HL-60/S4 treated with retinoic acid at 250 ng/mL for 4 days and 3 days (cell line): ENCODE measurements around the gene RPL31.

Experiments
- in situ Hi-C: fragments of 300-500 bp; cut with MboI; formaldehyde crosslinking; loops from 2 replicates; pipeline ENCODE4 v1.7.0; 2022; ENCODE audit warnings: low sequenced_read_pairs

RPL31 gene

DNA sequence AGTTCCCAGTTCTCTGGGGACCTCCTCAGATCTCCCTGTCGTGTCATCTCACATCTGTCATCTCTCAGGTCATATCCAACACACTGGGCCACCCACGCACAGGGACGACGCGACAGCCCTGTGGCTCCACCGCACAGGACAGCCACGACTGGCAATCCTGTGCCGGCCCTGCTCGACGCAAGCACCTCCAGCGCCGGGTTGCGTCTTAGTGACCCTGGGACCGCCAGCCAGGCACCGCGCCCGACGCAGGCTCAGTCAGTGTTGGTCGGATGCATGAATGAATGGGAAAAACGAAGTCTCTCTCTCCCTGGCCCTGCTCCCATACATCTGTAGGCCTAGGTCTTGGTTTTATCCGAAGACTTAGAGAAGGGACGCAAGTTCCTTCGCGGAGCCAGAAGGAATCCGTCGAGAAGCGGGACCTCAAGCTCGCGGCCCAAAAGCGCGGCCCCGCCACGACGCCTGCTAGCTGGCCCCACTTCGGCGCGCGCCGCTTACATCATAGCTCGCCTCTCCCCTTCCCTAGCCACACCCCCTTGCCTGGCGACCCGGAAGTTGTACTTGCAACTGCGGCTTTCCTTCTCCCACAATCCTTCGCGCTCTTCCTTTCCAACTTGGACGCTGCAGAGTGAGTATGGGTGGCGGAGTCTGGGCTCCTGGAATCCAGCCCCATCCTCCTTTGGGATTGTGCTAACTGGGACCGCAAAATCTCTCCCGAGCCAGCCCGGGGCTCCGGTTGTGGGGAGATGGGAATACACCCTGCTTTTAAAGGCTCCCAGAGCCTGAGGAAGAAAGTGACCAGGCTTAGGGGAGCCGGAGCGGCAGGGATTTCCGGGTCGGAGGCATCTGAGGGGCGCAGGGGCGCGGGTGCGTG lies at the start of gene RPL31:
Gene RPL31, plus strand, starts transcription at position 599 of the 871 bp plus-strand sequence. CDS start 413 bp downstream, outside the sequence.
- in situ Hi-C loops = no loop called here

DNA sequence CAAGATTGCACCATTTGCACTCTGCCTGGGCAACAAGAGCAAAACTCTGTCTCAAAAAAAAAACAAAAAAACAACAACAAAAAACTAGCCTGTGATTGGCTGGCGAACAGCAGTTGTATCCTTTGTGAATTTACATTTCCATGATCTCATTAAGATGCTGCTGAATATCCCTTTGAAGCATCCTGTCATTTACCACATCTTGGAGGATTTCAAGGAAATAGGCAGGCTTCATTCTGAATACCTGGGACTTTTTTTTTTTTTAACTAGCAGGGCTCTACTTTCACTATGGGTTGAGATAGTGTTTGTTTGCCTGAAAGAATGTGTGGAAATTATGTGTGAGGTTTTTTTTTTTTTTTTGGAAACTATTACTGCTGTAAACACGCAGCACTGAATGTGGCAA lies 49.6 kb upstream of the RPL31 start:
- in situ Hi-C loops = no loop called here

DNA sequence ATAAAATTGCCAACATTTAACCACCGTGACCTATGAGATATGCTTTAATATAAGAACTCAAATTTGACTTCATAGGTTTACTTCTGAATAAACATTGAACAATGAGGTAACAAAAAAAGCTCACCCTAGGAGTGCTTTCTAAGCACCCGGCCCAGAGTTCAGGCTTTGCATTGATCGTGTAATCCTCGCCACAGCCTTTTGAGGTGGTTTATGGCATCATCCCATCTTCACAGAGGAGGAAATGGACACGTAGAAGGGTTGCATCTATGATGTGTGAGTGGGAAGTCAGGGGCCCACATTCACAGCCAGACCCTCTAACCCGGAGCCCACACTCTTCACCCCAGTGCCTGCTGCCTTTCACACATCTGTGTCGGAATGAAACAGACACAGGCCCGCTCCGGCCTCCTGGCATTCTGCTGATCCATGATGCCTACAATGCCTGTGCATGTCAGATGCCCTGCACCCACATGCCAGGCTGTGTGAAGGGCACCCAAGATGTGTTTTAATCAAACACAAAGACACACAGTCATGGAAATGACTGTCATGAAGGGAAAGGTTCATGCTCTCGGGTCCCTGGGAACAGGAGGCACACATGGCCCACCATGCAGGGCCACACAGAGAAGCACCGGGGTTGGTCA lies 48.6 kb upstream of the RPL31 start:
- in situ Hi-C loops = no loop called here

DNA sequence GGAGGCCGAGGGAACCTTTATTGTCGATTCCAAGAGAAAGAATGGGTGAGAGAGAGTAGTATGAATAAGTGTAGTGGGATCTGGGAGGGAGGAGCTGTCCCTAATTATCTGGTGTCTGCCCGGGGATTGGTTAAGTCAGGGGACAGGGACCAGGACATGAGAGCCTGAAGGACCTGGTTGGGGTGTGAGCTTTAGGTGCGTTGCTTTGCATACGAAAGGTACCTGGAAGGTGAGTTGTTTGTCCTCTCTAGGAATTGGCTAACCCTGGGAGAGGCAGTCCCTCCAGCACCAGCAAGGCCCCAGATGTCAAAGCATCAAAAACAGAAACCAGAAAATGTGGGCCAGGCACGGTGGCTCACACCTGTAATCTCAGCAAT lies 48.1 kb upstream of the RPL31 start:
- in situ Hi-C loops = no loop called here

DNA sequence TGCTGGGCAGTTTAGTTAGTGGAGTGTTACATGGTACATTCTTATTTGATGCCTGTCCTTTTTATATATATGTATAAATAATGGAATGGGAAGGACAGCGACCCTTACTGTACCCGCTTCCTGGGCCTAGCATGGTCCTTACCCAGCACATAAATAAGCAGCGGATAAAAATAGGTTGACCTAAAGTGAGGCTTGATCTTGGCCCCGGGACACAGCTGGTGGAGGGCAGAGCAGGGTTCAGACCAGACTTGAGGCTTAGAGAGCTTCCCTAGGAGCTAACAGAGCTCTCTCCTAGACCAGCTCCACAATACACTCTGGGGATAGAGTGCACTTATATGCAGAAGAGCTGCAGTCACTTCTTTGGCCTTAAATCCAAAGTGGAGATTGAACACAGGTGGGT lies 46.9 kb upstream of the RPL31 start:
- in situ Hi-C loops = no loop called here

DNA sequence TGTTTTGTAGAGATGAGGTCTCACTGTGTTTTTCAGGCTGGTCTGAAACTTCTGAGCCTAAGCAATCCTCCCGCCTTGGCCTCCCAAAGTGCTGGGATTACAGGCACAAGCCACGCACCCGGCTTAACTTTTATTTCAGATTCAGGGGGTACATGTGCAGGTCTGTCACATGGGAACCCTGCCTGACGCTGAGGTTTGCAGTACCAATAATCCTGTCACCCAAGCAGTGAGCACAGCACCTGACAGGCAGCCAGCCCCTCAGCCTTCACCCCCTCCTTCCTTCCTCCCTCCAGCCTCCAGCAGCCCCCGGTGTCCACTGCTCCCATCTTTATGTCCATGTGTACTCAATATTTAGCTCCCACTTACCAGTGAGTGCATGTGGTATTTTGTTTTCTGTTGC lies 46.0 kb upstream of the RPL31 start:
- in situ Hi-C loops = no loop called here

DNA sequence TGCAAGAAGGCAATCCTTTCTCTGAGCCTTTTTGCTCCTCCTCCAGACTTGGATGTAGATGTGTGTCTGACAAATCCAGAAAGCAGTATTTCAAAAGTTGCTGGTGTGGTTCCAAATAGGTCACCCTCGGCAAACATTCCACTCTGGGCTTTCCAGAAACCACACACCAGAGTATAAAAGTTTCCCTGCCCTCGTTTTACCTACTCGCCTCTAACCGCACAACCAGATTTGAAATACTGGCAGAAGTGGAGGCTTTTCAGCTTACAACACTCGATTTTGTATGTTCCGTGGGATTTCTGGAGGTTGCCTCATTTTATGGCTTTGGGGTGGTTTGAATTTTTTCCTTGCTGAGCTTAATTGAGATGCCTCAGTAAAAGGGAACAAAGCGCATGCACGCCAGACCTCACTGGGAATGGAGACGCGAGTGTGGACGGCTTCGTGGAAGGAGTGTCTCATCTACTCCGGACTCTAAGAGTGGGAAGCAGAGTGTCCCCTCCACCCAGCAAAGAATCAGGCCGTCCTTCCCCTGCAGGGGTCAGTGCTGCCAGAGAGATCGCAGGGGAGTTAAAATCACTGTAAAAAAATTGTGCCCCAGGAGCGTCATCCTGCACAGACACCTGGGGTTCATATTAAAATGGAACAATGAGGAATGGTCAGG lies 44.0 kb upstream of the RPL31 start:
- in situ Hi-C loops = no loop called here

DNA sequence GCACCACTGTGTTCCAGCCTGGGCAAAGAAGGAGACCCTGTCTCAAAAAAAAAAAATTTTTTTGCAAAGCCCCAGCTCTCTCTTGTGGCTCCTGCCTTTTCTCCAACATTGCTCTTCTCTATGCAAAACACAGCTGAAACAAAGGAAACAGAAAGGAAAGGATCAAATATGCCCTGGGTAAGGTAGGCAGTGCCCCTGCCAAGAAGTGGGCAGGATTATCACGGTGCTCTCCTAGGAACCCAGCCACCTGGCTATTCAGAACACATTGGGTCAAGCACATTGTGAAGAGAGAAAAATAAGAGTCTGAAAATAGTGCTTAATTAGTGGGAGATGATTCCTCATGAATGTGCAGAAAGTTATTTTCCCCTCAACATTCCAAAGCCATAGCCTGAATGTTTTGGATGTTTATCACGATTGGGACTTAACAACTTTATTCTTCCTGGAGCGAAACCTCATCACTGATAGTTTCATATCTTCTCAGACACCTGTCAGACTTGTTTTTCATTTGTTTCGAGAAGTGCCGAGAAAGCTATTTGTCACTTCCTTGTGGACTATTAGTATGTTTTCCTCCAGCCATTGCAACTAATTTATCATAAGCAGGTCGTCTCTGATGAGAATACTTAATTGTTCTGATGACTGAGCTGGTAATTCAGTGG lies 42.7 kb upstream of the RPL31 start:
- in situ Hi-C loops = no loop called here

DNA sequence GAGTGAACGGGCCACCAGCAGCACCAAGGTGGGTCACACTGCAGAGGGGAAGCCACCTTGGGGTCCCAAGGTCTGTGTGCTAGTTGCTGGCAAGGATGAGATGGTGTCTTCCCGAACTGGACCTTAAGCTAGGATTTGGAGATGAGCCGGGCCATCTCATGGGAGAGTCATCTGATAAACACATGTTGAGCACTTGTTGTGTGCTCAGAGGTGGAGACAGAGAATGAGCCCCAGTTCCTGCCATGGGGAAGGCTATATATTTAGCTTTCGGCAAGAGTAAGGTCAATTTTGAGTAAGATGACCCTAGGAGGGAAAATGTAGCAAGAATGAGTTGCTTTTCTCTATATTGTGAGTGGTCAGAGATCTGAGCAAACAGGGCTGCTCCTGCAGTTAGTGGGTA lies 41.4 kb upstream of the RPL31 start:
- in situ Hi-C loops = no loop called here

DNA sequence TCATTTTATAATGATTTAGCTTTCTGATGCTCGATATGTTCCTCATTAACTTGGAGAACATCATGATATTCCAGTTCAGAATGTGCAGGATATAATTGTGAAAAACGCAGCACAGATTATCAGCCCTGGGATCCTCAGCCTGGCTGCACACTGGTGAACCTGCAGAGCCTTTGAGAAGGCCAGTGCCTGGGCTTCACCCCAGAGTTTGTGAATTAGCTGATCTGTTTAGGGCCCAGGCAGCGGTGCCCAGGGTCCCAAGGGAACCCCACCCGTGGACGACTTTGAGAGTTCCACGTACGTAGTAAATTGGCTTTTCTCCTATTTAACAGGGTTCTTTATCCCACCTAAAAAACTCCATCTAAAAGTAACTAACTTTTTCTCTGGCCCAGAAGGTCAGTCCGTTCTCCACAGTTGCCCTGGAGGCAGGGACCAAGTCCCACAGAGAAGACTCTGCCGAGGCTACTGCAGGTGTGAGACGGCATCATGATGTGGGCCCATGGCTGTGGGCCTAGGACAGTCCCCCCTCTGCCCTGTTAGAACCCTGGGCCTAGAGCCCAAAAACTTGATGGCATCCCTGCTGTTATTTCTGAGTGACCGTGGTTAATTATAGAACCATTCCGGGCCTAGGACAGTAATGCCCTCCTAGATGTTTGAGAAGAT lies 39.6 kb upstream of the RPL31 start:
- in situ Hi-C loops = no loop called here

DNA sequence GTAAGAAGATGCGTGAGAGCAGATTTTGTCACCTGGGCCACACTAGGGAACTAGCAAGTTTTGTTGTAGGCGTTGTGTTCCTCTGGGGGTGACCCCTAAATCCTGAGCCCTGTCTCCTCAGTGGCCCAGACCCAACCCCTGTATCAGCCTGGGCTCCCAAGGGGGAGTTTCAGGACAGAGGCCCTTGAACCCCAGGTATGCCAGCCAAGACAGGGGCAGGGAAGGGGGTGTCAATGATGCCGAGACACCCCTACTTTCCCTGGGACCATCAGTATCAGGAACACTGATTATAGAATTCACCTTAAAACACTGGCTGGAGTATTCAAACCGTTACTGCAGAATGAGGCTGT lies 39.1 kb upstream of the RPL31 start:
- in situ Hi-C loops = no loop called here

DNA sequence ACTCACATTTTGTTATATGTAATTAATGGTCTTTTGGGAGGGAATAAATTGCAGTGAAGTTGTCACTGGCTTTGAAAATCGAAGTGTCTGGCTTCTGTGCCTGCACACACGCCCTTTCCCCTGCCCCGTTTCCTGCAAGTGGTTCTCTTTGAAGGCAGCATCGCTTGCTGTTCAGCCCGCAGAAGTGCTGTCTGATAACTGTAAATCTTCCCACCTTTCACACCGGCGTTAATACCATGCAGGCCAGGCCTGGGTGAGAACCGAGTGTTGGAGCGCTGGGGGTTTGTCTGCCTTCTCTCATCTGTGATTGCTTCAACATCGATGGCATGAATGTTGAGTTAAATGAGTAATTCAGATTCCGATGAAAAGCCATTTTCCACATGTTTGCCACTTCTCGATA lies 37.9 kb upstream of the RPL31 start:
- in situ Hi-C loops = no loop called here

DNA sequence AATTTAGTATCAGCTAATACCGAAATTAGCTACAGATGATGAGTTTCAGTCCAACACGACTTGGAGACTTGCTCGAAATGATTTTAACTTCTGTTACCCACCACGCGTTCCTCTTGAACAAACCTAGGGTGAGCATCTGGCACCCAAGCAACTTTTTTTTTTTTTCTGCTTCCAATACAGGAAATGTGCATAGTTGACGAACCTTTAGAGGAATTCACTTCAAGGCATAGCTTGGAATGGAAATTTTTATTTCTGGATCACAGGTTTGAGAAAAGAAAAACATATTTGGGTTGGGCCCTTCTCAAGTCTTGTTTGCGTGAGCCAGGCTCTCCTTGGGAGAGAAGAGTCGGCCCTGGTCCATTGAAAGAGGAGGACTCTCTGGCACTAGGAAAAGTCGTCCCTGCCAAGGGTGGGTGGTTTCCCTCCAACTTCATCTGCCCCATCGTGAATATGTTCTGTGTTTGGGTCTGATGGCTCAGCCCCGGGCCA lies 37.4 kb upstream of the RPL31 start:
- in situ Hi-C loops = no loop called here

DNA sequence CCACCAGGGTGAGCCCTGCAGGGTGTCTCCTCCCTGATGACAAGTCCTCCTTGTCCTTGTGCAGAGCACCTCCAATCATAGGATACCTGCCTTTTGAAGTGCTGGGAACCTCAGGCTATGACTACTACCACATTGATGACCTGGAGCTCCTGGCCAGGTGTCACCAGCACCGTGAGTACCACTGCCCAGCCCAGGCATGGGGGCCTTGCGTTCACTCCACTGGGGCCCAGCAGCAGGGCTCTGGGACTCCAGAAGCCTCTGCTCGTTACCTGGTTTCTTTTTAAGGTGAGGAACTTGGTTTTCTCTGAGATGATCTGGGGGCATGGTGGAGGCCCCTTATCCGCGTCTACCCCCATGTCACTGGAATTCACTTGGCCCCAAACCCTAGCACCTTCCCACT lies 36.5 kb upstream of the RPL31 start:
- in situ Hi-C loops = no loop called here

DNA sequence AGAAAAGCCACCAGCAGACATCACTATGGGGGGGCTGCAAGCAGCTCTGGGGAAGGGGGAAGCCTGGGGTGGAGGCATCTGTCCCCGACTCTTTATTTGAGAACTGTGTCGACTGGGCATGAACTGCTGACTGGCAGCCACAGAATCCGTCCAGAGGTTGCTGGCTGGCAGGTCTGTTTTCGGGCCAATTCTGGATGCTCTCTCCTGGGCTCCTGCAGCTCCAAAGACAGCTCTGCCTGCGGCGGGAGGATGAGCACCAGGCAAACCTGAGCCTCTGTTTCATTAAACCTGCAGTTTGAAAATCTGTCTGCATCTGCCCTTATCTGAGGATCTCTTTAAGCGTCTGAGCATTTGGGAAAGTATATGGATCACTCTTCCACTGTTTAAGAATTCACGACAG lies 34.4 kb upstream of the RPL31 start:
- in situ Hi-C loops = no loop called here

DNA sequence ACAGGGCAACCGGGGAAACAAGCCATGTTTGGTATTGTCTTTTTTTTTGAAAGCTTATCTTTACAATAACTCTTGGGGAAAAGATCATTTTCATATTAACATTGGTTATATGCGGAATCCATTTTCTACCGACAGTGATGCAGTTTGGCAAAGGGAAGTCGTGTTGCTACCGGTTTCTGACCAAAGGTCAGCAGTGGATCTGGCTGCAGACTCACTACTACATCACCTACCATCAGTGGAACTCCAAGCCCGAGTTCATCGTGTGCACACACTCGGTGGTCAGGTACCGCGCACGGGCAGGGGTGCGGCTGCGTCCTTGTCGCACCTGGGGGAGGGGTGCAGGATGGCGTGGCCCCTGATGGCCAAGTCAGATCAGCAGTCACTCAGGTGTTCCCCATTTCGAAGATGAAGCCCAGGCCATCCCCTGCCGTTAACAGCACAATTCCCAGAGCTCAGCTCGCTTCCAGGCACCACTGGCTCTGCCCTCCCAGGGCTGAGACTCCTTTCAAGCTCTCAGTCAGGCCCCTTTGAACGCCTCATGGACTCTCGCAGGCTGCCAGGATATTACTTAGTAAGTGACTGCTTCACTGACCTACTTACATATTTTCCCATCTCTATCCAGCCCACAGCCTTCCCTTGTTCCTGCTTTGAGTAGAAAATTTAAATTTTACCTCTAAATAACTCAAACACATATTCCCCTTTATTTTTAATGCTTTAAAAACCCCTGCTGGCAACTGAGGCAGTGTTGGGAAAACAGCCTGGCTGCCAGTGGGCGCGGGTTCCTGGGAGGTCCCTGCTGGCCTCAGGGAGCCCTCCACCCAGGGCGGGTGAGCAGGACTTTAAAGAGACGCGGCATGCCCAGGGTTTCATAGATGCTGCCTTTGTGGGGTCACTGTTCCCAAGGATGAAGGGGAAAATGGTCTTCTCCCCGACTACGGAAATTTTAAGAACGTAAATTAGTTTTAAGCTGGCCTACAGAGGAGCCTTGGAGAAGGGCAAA lies 33.6 kb upstream of the RPL31 start:
- in situ Hi-C loops = no loop called here

DNA sequence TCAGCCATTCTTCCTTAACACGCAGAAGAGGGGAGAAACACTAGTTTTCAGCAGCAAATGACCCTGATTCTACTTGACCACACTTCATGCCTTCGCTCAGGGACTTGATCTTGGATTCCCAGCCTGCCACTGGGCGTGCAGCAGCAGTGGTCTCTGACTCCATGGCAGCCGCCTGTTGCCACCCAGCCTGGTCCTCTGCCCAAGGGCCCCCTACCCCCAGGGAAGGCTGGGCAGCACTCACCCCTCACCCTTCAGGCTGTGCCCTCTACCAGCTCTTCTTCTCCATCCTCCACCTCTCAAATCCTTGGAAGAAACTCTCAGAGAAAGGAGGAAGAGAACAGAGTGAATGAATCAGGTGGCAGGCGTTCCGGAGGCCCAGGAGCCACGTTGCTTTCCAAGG lies 32.1 kb upstream of the RPL31 start:
- in situ Hi-C loops = no loop called here

DNA sequence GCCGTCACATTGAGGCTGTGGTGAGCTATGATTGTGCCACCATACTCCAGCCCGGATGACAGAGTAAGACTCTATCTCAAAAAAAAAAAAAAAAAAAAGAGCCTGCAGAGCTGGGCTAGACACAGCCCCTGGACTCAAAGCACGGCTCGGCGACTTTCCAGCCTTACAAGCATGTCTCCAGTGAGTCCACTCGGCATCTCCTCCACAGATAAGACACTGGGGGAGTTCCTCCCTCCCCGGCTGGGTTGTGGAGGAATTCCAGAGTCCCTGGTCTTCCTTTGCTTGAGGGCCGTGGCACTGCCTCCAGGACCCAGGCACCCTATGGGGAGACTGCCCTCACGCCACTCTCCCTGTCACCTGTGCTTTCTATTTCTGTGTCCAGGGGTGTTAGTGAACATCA lies 30.9 kb upstream of the RPL31 start:
- in situ Hi-C loops = no loop called here

DNA sequence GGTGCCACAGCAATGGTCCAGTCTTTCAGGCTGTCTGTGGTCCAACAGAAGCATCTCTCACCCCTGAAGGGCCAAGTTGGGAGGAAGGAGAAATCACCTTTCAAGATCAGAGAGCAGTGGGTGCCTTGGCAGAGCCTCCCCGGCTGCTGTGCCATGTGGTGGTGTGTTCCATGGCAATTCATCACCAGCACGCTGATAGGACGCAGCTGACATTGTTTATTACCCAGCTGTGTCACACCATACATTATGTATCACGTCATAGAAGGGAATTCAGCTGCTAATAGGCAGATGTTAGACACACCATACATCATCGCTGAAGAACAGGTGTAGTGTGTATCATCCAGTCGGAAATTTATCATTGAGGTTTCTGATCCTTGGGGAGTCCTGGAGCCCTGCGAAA lies 29.6 kb upstream of the RPL31 start:
- in situ Hi-C loops = no loop called here
